Endothelial cell of umbilical vein (primary cell): ENCODE results near the gene RMND5A.
"Not testable (repeated sequence)": the region's sequence is repeated elsewhere in the genome, so short reads cannot be mapped to it uniquely, and the experiment has no call there.

Experiments used
- EZH2 ChIP-seq: IDR thresholded peaks from 2 replicates; pipeline ENCODE4 v1.6.1; 2012; ENCODE audit warnings: borderline replicate concordance, low read depth, mild to moderate bottlenecking, moderate library complexity, low read length, inconsistent platforms; ENCODE audit not compliant: severe bottlenecking
- MYC ChIP-seq: IDR thresholded peaks from one replicate; pipeline ENCODE4 v1.6.1; 2011; ENCODE audit warnings: mild to moderate bottlenecking, low read depth, low read length
- POLR2A ChIP-seq: IDR thresholded peaks from 2 replicates; pipeline ENCODE4 v1.6.1; 2012; ENCODE audit warnings: low read depth, mild to moderate bottlenecking, control low read depth, low read length
- TF ChIP-seq, protein P1 (sequence below), 2 donors: IDR thresholded peaks; 1 replicate in 1 of 2; 2 replicates in 1 of 2; pipeline ENCODE4 v1.5.1; 2011; ENCODE audit warnings: low read length in 2 of 2, mild to moderate bottlenecking in 2 of 2, moderate library complexity in 2 of 2, control low read depth in 1 of 2, inconsistent platforms in 1 of 2, low read depth in 1 of 2; ENCODE audit not compliant: insufficient read depth in 1 of 2; ENCODE audit errors: extremely low read depth in 1 of 2

DNA sequence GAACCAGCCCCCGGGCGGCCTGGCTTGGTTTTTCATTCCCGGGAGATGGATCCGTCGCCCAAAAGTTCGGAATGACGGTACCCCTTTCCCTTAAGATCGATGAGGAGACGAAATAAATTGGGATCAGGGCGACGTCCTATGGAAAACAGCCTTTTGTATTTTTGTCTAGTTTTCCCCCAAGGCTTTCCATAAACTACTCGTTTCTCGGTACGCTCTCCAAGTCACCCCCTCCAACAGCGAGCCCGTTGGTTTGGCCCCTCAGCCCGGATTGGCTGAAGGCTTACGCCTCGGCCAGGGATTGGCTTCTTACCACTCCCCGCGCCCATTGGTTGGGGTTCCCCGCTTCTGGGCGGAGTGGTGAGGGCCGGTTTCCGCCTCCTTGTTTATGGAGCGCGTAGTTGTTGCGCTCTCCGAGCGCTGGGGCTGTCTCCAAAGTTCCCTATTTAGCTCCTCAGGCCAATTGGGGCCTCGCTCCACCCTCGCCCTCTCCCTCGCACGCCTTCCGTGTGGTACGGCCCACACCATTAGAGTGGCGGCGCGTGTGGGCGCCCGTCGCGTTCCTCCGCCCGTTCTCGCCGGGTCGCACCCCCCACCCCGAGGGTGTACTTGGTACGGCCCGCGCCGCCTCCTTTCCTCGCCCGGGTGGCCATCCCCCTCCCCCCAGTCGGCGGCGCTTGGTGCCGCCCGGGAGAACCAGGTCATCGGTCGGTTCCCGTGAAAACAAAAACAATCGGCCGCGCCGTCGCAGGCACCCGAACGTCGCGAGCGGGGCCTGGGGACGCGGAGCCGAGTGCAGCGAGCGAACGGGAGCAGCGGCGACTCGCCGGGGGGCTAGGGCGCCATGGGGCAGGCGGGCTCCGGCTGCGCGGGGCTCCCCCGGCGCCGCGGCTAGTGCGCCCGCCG is at the start of gene RMND5A:
- TF ChIP-seq, protein P1, sequence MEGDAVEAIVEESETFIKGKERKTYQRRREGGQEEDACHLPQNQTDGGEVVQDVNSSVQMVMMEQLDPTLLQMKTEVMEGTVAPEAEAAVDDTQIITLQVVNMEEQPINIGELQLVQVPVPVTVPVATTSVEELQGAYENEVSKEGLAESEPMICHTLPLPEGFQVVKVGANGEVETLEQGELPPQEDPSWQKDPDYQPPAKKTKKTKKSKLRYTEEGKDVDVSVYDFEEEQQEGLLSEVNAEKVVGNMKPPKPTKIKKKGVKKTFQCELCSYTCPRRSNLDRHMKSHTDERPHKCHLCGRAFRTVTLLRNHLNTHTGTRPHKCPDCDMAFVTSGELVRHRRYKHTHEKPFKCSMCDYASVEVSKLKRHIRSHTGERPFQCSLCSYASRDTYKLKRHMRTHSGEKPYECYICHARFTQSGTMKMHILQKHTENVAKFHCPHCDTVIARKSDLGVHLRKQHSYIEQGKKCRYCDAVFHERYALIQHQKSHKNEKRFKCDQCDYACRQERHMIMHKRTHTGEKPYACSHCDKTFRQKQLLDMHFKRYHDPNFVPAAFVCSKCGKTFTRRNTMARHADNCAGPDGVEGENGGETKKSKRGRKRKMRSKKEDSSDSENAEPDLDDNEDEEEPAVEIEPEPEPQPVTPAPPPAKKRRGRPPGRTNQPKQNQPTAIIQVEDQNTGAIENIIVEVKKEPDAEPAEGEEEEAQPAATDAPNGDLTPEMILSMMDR (IDR thresholded peaks at IDR 0.05; ENCODE audit: extremely low read depth in 1 of 2, insufficient read depth in 1 of 2, low read depth in 1 of 2, low read length in 2 of 2): not testable (repeated sequence)
- peak; percentile 29 for TF ChIP-seq POLR2A
- not testable (repeated sequence) for TF ChIP-seq MYC, EZH2
